Neuronal stem cell (in vitro differentiated cells): ENCODE data around the gene DLG2.
A peak's percentile ranks its signal among the peaks of the same experiment; 100 is the strongest.

Source experiments
- DNase-seq: peaks from one replicate; pipeline ENCODE4 v3.0.0-alpha.2; 2013; ENCODE audit warnings: low spot score
- H2AFZ ChIP-seq: one replicate; pipeline ENCODE4 v1.6.1; 2013; ENCODE audit warnings: mild to moderate bottlenecking, low read length, inconsistent platforms
- H2AK5ac ChIP-seq: 2 replicates; pipeline ENCODE4 v1.6.1; 2013; ENCODE audit warnings: low read depth, mild to moderate bottlenecking, inconsistent platforms, low read length, moderate library complexity, mixed read lengths
- H2BK120ac ChIP-seq: 2 replicates; pipeline ENCODE4 v1.6.1; 2013; ENCODE audit warnings: low read depth, mild to moderate bottlenecking, inconsistent platforms, low read length, moderate library complexity, mixed read lengths
- H2BK12ac ChIP-seq: one replicate; pipeline ENCODE4 v1.6.1; 2013; ENCODE audit warnings: low read length, inconsistent platforms
- H2BK15ac ChIP-seq: 2 replicates; pipeline ENCODE4 v1.6.1; 2013; ENCODE audit warnings: mild to moderate bottlenecking, low read length, inconsistent platforms, mixed read lengths
- H2BK5ac ChIP-seq: one replicate; pipeline ENCODE4 v1.6.1; 2013; ENCODE audit warnings: inconsistent platforms, mild to moderate bottlenecking, low read length, moderate library complexity
- H3K14ac ChIP-seq: one replicate; pipeline ENCODE4 v1.6.1; 2013; ENCODE audit warnings: low read length, inconsistent platforms
- H3K18ac ChIP-seq: 2 replicates; pipeline ENCODE4 v1.6.1; 2013; ENCODE audit warnings: low read length, inconsistent platforms
- H3K23ac ChIP-seq: 2 replicates; pipeline ENCODE4 v1.6.1; 2013; ENCODE audit warnings: low read depth, mild to moderate bottlenecking, mixed read lengths, low read length, inconsistent platforms; ENCODE audit not compliant: poor library complexity
- H3K27ac ChIP-seq: replicated peaks from 3 replicates; pipeline ENCODE4 v1.5.1; 2013; ENCODE audit warnings: low read length, inconsistent platforms
- H3K27me3 ChIP-seq, 3 experiments: 2 replicates each; pipeline ENCODE4 v1.6.1; 2013; ENCODE audit warnings: low read length in 3 of 3, mild to moderate bottlenecking in 2 of 3, inconsistent platforms in 1 of 3, low read depth in 1 of 3, mixed read lengths in 1 of 3, moderate library complexity in 1 of 3; ENCODE audit not compliant: control insufficient read depth in 3 of 3, insufficient read depth in 3 of 3
- H3K36me3 ChIP-seq, 2 donors: replicated peaks in 1 of 2; 2 replicates each; pipeline ENCODE4 v1.6.1; 2013; ENCODE audit warnings: low read length in 2 of 2; ENCODE audit not compliant: control insufficient read depth in 2 of 2, insufficient read depth in 2 of 2
- H3K4ac ChIP-seq: 2 replicates; pipeline ENCODE4 v1.6.1; 2013; ENCODE audit warnings: inconsistent platforms, mild to moderate bottlenecking, low read length, moderate library complexity
- H3K4me1 ChIP-seq, 2 donors: 1 replicate in 1 of 2; 2 replicates in 1 of 2; pipeline ENCODE4 v1.6.1; 2013; ENCODE audit warnings: low read length in 2 of 2, low read depth in 1 of 2; ENCODE audit not compliant: control insufficient read depth in 2 of 2, insufficient read depth in 1 of 2
- H3K4me2 ChIP-seq: one replicate; pipeline ENCODE4 v1.6.1; 2013; ENCODE audit warnings: mild to moderate bottlenecking, low read length, inconsistent platforms; ENCODE audit not compliant: insufficient read depth, poor library complexity, severe bottlenecking
- H3K4me3 ChIP-seq, 2 donors: 2 replicates each; pipeline ENCODE4 v1.5.1; 2013; ENCODE audit warnings: low read length in 2 of 2, mild to moderate bottlenecking in 2 of 2, inconsistent platforms in 1 of 2, moderate library complexity in 1 of 2
- H3K79me1 ChIP-seq: one replicate; pipeline ENCODE4 v1.6.1; 2013; ENCODE audit warnings: low read depth, mild to moderate bottlenecking, inconsistent platforms, low read length, moderate library complexity
- H3K9ac ChIP-seq: one replicate; pipeline ENCODE4 v1.6.1; 2013; ENCODE audit warnings: mild to moderate bottlenecking, low read depth, low read length, inconsistent platforms; ENCODE audit not compliant: poor library complexity
- H3K9me3 ChIP-seq, 2 donors: replicated peaks in 1 of 2; 2 replicates each; pipeline versions ENCODE3 to v1.6.1; 2013; ENCODE audit warnings: low read length in 2 of 2, mild to moderate bottlenecking in 2 of 2, inconsistent platforms in 1 of 2, low read depth in 1 of 2, mixed read lengths in 1 of 2, moderate library complexity in 1 of 2; ENCODE audit not compliant: control insufficient read depth in 2 of 2, insufficient read depth in 1 of 2
- H4K8ac ChIP-seq: one replicate; pipeline ENCODE4 v1.6.1; 2013; ENCODE audit warnings: low read depth, mild to moderate bottlenecking, inconsistent platforms, low read length, moderate library complexity
- H4K91ac ChIP-seq: one replicate; pipeline ENCODE4 v1.6.1; 2013; ENCODE audit warnings: low read length, low read depth, mild to moderate bottlenecking, inconsistent platforms; ENCODE audit not compliant: poor library complexity
- WGBS, 2 donors: extraction: QIAGEN DNeasy Blood & Tissue Kit; methylation state at CpG; one replicate each; pipeline ENCODE4 v1.1.7; 2013; ENCODE audit warnings: missing lambda C conversion rate in 2 of 2, mixed read lengths in 1 of 2; ENCODE audit not compliant: insufficient read length in 2 of 2, insufficient replicate concordance in 1 of 2; ENCODE audit errors: extremely low coverage in 2 of 2; 5-methylcytosine and 5-hydroxymethylcytosine counted together

The DLG2 gene

DNA sequence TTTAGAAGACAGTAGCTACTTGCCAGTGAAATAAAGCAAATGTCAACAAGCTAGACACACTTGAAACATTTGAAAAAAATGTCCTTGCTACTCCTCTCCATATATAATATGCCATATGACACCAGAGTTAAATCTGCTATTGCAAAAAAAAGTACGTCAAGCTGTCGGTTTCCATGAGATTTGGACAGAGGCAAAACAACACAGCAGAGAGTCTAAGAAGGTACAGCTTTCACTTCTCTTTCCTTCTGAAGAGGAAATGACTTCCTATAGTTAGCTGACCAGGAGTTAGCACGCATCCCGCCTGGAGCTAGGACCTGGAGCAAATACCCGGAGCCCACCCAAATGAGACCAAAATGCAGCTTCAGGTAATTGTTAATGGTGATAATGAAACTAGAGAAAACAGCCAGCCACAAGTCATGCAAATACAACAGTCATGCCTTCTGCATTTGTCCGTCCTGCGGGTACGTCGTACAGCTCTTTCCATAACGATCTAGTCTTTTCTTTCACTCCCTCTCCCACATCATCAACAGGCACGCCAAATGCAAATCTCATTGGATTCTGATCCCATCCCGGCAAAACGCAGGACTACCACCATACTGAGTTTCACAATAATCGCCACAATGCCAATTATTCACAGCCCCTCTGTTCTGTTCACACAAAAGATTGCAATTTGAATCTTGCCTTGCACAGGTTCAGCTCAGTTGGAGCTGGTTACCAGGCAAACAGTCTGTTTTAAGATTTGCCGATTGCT is 1945.9 kb downstream of the DLG2 start:
- no peaks in the 10 kb centered on the region for H3K36me3 ChIP-seq
- H2AK5ac ChIP-seq = no peak overlapping the region
- H3K27me3 ChIP-seq = no peaks in the 10 kb centered on the region
- peak overlapping the region; percentile 73 for H2AFZ ChIP-seq
- H3K9me3 ChIP-seq = no peaks in the 10 kb centered on the region
- no peak overlapping the region for H3K9ac ChIP-seq
- no peak overlapping the region for H3K23ac ChIP-seq
- peak; percentile 41 for DNase-seq
- no peaks in the 10 kb centered on the region for H3K79me1 ChIP-seq
- H3K4ac ChIP-seq = no peak overlapping the region
- H3K4me1 ChIP-seq = peaks cover 14 to 20% of the 10 kb centered on the region in 2 donors
- WGBS, 2 donors = no CpG with 5 or more reads among the region's 15 CpGs
- peak overlapping the region; percentile 48 for H3K4me2 ChIP-seq
- H2BK120ac ChIP-seq = no peak overlapping the region
- no peak overlapping the region for H3K18ac ChIP-seq
- no peak overlapping the region for H3K14ac ChIP-seq
- H2BK15ac ChIP-seq = no peak overlapping the region
- H3K27ac ChIP-seq = peak overlapping the region; percentile 10
- no peak overlapping the region for H2BK12ac ChIP-seq
- no peak overlapping the region for H4K91ac ChIP-seq
- no peak overlapping the region for H2BK5ac ChIP-seq
- H4K8ac ChIP-seq = no peak overlapping the region
- peak overlapping the region in 1 of 2 donors; percentile 31 for H3K4me3 ChIP-seq

GRCh38 chr11:83680321-83680720 is 1946.8 kb downstream of the DLG2 start:
- no peak overlapping the region for H4K91ac ChIP-seq
- H2BK5ac ChIP-seq = no peak overlapping the region
- H3K79me1 ChIP-seq = no peaks in the 10 kb centered on the region
- H3K23ac ChIP-seq = no peak overlapping the region
- no peak overlapping the region for H2BK120ac ChIP-seq
- no peak overlapping the region for H3K4ac ChIP-seq
- H3K18ac ChIP-seq = no peak overlapping the region
- H2BK15ac ChIP-seq = no peak overlapping the region
- no peak overlapping the region for H2BK12ac ChIP-seq
- no peak for DNase-seq
- H3K4me1 ChIP-seq = peaks cover 14 to 18% of the 10 kb centered on the region in 2 donors
- no peaks in the 10 kb centered on the region for H3K9me3 ChIP-seq
- no peak overlapping the region for H3K27ac ChIP-seq
- H4K8ac ChIP-seq = no peak overlapping the region
- H3K4me3 ChIP-seq = no peak overlapping the region
- no peak overlapping the region for H2AK5ac ChIP-seq
- no peaks in the 10 kb centered on the region for H3K27me3 ChIP-seq
- no CpG with 5 or more reads among the region's 2 CpGs for WGBS, 2 donors
- no peak overlapping the region for H3K14ac ChIP-seq
- H2AFZ ChIP-seq = no peak overlapping the region
- no peaks in the 10 kb centered on the region for H3K36me3 ChIP-seq
- no peak overlapping the region for H3K9ac ChIP-seq
- no peak overlapping the region for H3K4me2 ChIP-seq

- Histone ChIP-seq H3K4me1 (peaks cover 14 to 18% of the 10 kb centered on the region in 2 donors), H3K27ac (no peak overlapping the region), H4K91ac (no peak overlapping the region), H3K9ac (no peak overlapping the region), H2BK120ac (no peak overlapping the region), H3K18ac (no peak overlapping the region), H3K23ac (no peak overlapping the region), H3K27me3 (peaks cover 0 to 5% (median 0%) of the 10 kb centered on the region in 3 experiments), H3K4me3 (no peak overlapping the region), H2AK5ac (no peak overlapping the region), H3K14ac (no peak overlapping the region), H2BK12ac (no peak overlapping the region), H3K79me1 (no peaks in the 10 kb centered on the region), H3K4ac (no peak overlapping the region), H3K9me3 (no peaks in the 10 kb centered on the region), H2BK15ac (no peak overlapping the region), H4K8ac (no peak overlapping the region), H2BK5ac (no peak overlapping the region), H3K4me2 (no peak overlapping the region), H2AFZ (no peak overlapping the region), H3K36me3 (no peaks in the 10 kb centered on the region)
- no peak for DNase-seq
- no CpG with 5 or more reads among the region's 5 CpGs for WGBS, 2 donors
Observed at GRCh38 chr11:83678831-83679584, 1948.1 kb downstream of the DLG2 start.

- H3K27ac ChIP-seq = no peak overlapping the region
Observed at GRCh38 chr11:83677730-83678129, 1949.4 kb downstream of the DLG2 start.

More at GRCh38 chr11:83677730-83678129, 1949.4 kb downstream of the DLG2 start:
- no peak overlapping the region for H3K23ac ChIP-seq
- H2BK12ac ChIP-seq = no peak overlapping the region
- H3K9me3 ChIP-seq = no peaks in the 10 kb centered on the region
- H3K4me1 ChIP-seq = peaks cover 14 to 18% of the 10 kb centered on the region in 2 donors
- H4K91ac ChIP-seq = no peak overlapping the region
- WGBS, 2 donors = no CpG with 5 or more reads among the region's 1 CpG
- no peak overlapping the region for H2BK120ac ChIP-seq
- H3K36me3 ChIP-seq = no peaks in the 10 kb centered on the region
- H3K4me2 ChIP-seq = no peak overlapping the region
- no peak for DNase-seq
- H3K9ac ChIP-seq = no peak overlapping the region
- H2AK5ac ChIP-seq = no peak overlapping the region
- H3K14ac ChIP-seq = no peak overlapping the region
- H3K18ac ChIP-seq = no peak overlapping the region
- no peak overlapping the region for H2BK5ac ChIP-seq
- H3K4me3 ChIP-seq = no peak overlapping the region
- H3K79me1 ChIP-seq = no peaks in the 10 kb centered on the region
- no peak overlapping the region for H2AFZ ChIP-seq
- H4K8ac ChIP-seq = no peak overlapping the region
- H3K27me3 ChIP-seq = peaks cover 0 to 5% (median 0%) of the 10 kb centered on the region in 3 experiments
- no peak overlapping the region for H3K4ac ChIP-seq
- no peak overlapping the region for H2BK15ac ChIP-seq
